ENCODE data around the gene GRB14. TPM values are rescaled to one million over a fixed set of nuclear protein-coding genes. Genes with fewer than 3 reads are reported as not detected.

GRB14 gene
- total and polyA plus RNA-seq, 2 of the 13 experiments (the other 11 are each of a cell fraction or from before 2014, with no cell fraction given): 4.6 to 5.8 TPM

- no peak for TF ChIP-seq ZBTB40 (IDR thresholded peaks at IDR 0.05)
- TF ChIP-seq ZBTB40 (CRISPR knock-in tag; IDR thresholded peaks at IDR 0.05): no peak
- TF ChIP-seq TFE3 (CRISPR knock-in tag; IDR thresholded peaks at IDR 0.05): no peak
- TF ChIP-seq KMT2B (CRISPR knock-in tag; IDR thresholded peaks at IDR 0.05): no peak
- TF ChIP-seq ZC3H13 (CRISPR knock-in tag; IDR thresholded peaks at IDR 0.05): no peak
- no peak for TF ChIP-seq SIX4 (CRISPR knock-in tag; IDR thresholded peaks at IDR 0.05)
- TF ChIP-seq SOX6 (IDR thresholded peaks at IDR 0.05): no peak
- peak; percentile 92 for TF ChIP-seq SOX6 (CRISPR knock-in tag; IDR thresholded peaks at IDR 0.05)
- TF ChIP-seq SALL1 (CRISPR knock-in tag; IDR thresholded peaks at IDR 0.05): peak; percentile 58; the same call in 1 of the 2 replicates
- TF ChIP-seq THAP9 (CRISPR knock-in tag; IDR thresholded peaks at IDR 0.05; ENCODE audit: borderline replicate concordance): no peak
- no peak for TF ChIP-seq ZNF281 (CRISPR knock-in tag; IDR thresholded peaks at IDR 0.05; ENCODE audit: borderline replicate concordance)
- TF ChIP-seq SOX5 (CRISPR knock-in tag; IDR thresholded peaks at IDR 0.05; ENCODE audit: borderline replicate concordance): peak; percentile 59; the same call in 1 of the 2 replicates
- no peak for TF ChIP-seq ZBTB8A (CRISPR knock-in tag; IDR thresholded peaks at IDR 0.05; ENCODE audit: borderline replicate concordance, low read depth)
Observed at GRCh38 chr2:164613321-164613982, 7.8 kb downstream of the GRB14 start (continued).
